GM12892 (cell line): ENCODE data around the gene SPOCK1.

Experiments
- DNase-seq: peaks from one replicate; pipeline ENCODE4 v3.0.0; 2011; ENCODE audit not compliant: insufficient read length
- FAIRE-seq: peaks from 2 replicates; lab custom pipeline; 2011; peaks lifted over from hg19 to GRCh38; lab: Jason Lieb, UNC
- POLR2A ChIP-seq: IDR thresholded peaks from 2 replicates; pipeline ENCODE4 v1.6.1; 2011; ENCODE audit warnings: low read depth, low read length, control low read depth
- POLR2AphosphoS5 ChIP-seq: IDR thresholded peaks from 2 replicates; pipeline ENCODE4 v1.6.1; 2011; ENCODE audit warnings: low read depth, low read length, control low read depth
- TAF1 ChIP-seq: IDR thresholded peaks from 2 replicates; pipeline ENCODE4 v1.6.1; 2011; ENCODE audit warnings: low read depth, mild to moderate bottlenecking, control low read depth, low read length, borderline replicate concordance

The SPOCK1 gene

DNA sequence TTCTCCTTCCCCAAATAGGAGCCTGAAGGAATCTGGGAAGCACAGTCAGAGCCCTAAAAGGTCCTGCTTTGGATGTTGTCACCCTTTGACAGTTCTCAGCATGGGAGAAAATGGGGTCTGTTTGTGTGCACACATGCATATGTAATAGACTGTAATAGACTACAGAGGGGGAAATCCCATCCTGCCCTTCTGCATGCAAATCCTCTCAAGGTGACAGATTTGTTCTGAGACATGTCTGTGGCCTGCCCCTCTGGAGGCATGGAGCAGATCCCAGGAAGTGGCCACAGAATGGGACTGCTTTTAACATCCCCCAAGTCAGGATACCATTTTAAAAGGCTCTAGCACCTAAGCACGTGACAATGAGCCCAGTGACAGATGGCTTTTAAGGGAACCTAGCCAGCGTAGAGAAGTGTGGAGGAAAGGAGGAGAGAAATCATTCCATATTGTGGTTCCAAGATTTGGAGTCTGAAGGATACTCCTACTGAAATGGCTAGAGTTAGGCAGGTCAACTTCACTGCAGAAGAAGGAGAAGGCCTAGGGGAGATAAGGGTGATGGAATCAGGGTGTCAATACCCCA lies 483.5 kb downstream of the SPOCK1 start:
- no peak for TF ChIP-seq TAF1
- TF ChIP-seq POLR2A: no peak
- no peak for TF ChIP-seq POLR2AphosphoS5
- DNase-seq (no peak), FAIRE-seq (no peak)

DNA sequence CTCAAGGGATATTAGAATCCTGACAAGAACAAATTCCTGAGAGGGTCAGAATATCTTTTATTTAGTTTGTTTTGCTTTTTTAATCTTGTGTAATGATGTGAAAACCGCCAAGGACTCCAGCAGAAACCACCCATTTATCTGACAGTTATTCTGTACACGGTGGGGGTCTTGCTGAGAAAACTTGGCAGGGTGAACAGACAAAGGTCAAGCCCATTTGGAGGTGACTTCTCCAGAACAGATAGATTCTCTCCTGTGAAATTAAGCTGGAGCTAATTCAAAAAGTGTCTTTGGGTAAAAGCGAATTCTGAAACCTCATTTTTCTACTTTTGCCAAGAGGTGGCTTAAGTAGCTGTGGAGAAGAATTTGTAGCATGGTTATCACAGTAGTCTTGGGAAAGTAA lies 484.4 kb downstream of the SPOCK1 start:
- TF ChIP-seq POLR2A (no peak), POLR2AphosphoS5 (no peak), TAF1 (no peak)
- FAIRE-seq: no peak
- DNase-seq: no peak

DNA sequence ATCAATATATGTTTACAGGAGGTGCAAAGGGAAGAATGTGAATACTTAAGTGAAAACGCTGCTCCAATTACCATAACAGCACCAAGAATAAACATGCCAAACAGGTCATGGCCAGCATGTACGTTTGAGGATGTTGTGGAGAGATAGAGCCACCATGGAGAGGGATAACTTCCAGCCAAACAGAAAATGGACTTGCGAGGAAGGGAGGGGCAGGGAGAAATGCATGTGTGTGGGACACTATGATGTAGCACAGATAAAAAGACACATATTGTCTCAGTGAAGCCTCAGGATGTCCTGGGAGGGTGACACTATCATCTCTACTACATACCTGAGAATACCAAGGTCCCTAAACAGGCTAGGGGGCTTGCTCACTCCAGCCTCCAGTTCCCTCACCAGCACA lies 488.9 kb downstream of the SPOCK1 start:
- FAIRE-seq (no peak), DNase-seq (no peak)
- TF ChIP-seq POLR2A: no peak
- TF ChIP-seq TAF1: no peak
- TF ChIP-seq POLR2AphosphoS5: no peak

DNA sequence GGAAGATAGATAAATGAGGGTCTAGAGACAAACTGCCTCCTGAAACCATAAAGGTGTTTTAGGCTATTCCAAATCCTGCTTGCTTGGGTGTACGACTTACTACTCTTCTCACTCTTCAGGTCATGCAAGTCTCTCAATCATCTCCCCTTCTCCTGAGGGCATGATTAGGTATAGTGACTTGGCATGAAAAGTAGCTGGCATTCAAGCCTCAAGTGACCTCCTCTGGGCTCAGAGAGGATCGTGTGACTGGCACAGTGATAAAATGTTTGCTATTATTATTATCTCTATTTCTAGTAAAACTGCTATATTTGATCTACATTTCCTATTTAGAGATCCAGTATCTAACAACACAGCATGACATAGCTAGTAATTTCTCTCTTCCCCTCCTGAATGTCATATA lies 494.8 kb downstream of the SPOCK1 start:
- DNase-seq: no peak
- no peak for FAIRE-seq
- TF ChIP-seq POLR2A (no peak), POLR2AphosphoS5 (no peak), TAF1 (no peak)

DNA sequence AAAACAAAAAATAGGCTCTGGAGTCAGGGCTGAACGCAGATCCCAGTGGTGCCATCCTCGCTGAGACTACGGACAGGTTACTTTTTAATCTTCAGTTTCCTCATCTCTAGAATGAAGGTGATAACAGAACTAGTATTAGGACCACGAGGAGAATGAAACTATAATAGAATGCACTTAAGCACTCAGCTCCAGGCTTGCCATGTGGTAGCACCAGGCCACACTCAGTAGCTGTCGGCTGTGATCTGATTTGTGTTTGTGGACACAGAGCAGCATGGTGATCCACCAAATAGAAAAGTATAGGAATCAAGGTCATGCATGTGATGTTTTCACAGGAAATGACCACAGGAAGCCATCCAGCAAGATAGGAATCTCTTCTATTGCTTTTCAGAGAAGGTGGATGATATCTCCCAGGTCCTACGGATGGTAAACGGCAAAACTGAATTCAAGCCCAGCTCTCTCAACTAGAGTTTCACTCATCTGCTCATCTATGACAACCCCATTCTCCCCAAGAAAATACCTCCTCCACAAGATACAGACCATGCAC lies 498.0 kb downstream of the SPOCK1 start:
- TF ChIP-seq TAF1 (no peak), POLR2A (no peak), POLR2AphosphoS5 (no peak)
- FAIRE-seq (no peak), DNase-seq (no peak)

DNA sequence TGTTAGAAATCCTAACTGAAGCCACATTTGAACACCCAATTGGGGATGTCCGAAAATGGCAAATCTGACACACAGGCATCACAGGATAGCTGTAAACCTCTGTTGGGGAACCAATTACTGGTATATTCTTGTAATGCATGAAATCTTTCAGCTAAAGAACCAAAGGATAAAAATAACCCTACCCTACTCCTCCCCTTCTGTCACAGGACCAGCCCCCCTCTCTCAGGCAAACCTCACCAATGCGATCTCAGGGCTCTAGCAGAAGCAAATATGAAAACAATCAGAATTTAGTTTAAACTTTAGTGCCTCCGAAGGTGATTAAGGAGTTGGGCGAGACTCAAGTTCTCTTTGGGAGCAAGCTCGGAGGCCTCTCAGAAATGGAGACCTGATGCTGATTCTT lies 499.3 kb downstream of the SPOCK1 start:
- DNase-seq: no peak
- TF ChIP-seq POLR2AphosphoS5: no peak
- no peak for TF ChIP-seq TAF1
- TF ChIP-seq POLR2A: no peak
- FAIRE-seq: no peak

DNA sequence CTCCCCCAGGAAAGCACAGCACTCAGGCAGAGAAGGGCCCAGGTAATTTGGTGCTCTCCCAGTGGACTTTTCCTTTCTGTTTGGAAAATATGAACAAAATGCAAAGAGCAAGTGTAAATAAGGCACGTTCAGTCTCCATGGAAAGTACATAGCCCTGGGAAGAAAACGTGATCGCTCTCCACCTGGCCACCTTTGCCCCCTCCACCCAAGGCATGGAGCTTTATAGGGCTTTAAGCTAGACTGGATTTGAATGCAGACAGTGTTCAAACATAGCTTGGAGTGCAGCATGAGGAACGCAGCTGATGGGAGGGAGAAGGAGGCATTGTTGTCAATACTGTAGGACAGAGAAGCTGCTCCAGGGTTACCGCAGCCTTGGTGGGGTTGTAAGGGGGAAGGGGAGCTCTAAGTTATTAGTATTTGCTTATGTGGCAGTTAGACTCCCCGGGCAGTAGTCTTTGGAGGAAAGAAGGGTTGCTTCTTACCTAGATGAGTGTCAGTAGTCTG lies 500.2 kb downstream of the SPOCK1 start:
- FAIRE-seq (no peak), DNase-seq (no peak)
- no peak for TF ChIP-seq POLR2AphosphoS5

DNA sequence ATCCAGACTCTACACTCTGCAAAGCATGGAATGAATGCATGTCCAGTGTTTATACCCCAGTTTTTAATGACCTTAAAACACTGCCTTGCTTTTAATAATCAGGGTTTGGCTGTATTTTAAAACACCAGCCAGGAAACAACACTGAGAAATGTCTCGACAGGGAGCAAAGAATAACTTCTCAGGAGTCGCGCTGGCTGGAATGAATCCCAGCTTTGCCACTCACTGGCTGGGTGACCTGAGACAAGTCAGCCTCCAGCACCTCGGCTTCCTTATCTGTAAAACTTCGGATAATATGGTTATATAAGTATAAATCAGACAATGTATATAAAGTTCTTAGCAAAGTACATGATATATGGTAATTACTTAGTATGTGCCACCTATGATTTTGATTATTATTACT lies 505.0 kb downstream of the SPOCK1 start:
- TF ChIP-seq POLR2A (no peak), TAF1 (no peak), POLR2AphosphoS5 (no peak)
- DNase-seq (no peak), FAIRE-seq (no peak)

DNA sequence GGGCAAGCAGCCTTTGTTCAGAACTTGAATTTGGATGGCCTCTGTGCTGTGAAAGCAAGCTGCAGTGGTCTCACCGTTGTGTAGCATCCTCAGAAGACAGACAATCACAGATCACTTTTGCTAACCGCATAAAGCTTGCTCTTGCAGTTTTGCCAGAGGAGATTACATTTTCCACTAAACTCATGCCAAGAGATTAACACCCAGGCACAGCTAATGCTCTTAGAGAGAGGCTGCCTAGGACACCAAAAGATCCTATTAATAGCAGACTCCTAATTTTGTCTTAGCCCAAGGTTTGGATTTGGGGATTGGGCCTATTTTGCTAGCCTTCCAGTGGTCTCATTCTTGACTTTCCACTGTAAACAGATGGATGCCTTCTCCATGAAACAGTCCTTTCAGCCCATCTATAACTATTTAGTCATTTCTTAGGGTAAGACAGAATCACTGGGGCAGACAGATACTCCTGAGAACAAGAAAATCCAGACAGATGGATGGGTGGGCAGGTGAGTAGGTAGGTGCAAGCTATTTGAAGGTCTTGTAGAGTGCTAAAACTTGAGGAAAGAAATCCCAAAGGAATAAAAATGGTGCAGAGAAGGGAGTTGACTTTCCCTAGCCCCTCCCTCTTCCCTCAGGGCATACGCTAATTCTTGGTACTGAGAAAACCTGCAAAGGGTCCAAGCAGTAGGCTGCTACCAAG lies 506.2 kb downstream of the SPOCK1 start:
- no peak for TF ChIP-seq TAF1
- no peak for TF ChIP-seq POLR2A
- TF ChIP-seq POLR2AphosphoS5: no peak
- DNase-seq (no peak), FAIRE-seq (no peak)

DNA sequence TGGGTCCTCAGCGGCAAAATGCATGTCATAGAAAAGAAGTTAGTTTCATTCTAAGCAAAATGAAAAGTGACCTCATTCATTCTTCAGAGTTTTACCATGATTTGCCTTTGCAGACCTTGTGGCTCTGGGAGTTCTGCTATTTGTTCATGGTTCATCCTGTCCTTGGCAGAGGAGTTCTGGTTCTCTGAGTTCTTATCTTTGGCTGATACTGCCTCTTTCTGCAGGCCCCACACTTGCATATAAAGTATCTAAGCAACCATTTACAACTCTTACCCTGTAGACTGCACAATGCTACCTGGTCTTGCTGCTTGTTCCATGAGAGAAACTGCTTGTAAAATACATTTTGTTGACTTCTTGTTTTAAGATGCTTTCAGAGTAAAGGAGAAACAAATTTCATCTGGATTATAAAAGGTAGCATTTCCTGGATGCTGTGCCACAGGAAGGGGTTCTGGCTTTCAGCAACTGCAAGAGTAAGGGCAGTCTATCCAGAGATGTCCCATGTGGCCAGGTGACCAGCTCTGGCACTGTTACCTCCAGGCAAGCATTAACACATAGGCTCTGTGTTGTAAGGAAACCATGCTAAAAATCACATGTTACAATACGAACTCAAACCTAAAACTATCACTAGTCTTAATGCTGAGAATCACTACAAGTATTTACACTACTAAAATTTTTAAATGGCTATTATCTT lies 513.2 kb downstream of the SPOCK1 start:
- no peak for FAIRE-seq
- TF ChIP-seq POLR2A (no peak), TAF1 (no peak), POLR2AphosphoS5 (no peak)
- DNase-seq: no peak

DNA sequence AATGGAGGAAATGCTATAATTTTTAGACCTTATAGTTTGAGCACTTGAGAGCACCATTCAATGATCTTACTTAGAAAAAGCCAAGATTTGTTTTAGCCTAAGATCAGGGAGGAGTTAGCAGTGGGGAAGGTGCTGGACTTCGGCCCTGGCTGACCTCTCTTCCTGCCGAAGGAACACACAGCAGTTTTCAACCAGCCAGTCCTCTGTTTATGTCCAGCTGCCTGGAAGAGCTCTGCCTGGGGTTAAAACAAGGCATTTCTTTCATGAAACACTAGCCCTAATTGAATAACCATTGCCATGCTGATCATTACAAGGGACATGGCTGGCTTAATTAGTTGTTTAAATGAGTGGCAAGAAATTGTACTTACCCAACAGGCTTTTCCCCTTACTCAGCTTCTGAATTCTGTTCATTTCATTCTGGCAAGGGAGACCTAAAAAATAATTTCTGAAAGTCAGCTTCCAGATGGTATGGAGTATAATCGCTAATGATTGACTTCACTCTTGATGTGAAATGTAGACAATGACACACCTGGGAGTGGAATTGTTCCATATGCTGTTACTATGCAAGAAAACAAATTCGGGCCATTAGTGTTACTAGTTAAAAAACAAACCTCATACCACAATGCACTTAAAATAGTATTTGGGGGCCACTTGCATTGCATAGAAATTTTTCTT lies 514.2 kb downstream of the SPOCK1 start:
- TF ChIP-seq POLR2AphosphoS5: no peak
- no peak for TF ChIP-seq TAF1
- TF ChIP-seq POLR2A: no peak
- no peak for FAIRE-seq
- DNase-seq: no peak

DNA sequence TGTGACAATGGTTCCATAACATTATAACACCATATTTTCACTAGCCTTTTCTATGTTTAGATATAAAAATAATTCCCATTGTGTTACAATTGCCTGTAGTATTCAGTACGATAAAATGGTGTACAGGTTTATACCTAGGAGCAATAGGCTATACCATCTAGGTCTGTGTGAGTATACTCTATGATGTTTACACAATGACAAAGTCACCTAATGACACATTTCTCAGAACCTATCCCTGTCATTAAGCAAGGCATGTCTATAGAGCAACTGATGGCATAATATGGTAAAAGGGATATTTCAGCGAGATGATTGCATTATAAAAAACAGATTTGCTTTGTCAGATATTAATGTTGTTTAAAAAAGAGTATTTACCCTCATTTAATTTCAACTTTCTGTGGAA lies 517.2 kb downstream of the SPOCK1 start:
- FAIRE-seq (no peak), DNase-seq (no peak)
- TF ChIP-seq POLR2A (no peak), POLR2AphosphoS5 (no peak), TAF1 (no peak)
